Measurements from ENCODE around the gene TIAM1.

TIAM1 gene

GRCh38 chr21:31195334-31196015, 148.6 kb downstream of the TIAM1 start:
- DNase-seq = no peak

GRCh38 chr21:31194510-31195293, 149.4 kb downstream of the TIAM1 start:
- DNase-seq = no peak

GRCh38 chr21:31193761-31194160, 150.3 kb downstream of the TIAM1 start:
- no peak for DNase-seq

- no peak for DNase-seq
Observed at GRCh38 chr21:31191553-31191952, 152.5 kb downstream of the TIAM1 start.

GRCh38 chr21:31190516-31190915, 153.5 kb downstream of the TIAM1 start:
- DNase-seq = no peak

- no peak for DNase-seq
Observed at GRCh38 chr21:31187499-31187898, 156.6 kb downstream of the TIAM1 start.

GRCh38 chr21:31186916-31187315, 157.1 kb downstream of the TIAM1 start:
- peak; percentile 51 for DNase-seq

GRCh38 chr21:31185663-31186062, 158.4 kb downstream of the TIAM1 start:
- DNase-seq = peak; percentile 51

GRCh38 chr21:31184876-31185275, 159.2 kb downstream of the TIAM1 start:
- no peak for DNase-seq

- DNase-seq = peak; percentile 74
Observed at GRCh38 chr21:31184459-31184858, 159.6 kb downstream of the TIAM1 start.

GRCh38 chr21:31182231-31183140, 161.6 kb downstream of the TIAM1 start:
- DNase-seq = peak; percentile 67

- peak; percentile 44 for DNase-seq
Observed at GRCh38 chr21:31181082-31181750, 162.8 kb downstream of the TIAM1 start.

GRCh38 chr21:31180256-31181081, 163.6 kb downstream of the TIAM1 start:
- peak; percentile 66 for DNase-seq

- DNase-seq = no peak
Observed at GRCh38 chr21:31176725-31177124, 167.3 kb downstream of the TIAM1 start.

GRCh38 chr21:31176080-31176551, 167.9 kb downstream of the TIAM1 start:
- DNase-seq = peak; percentile 39

GRCh38 chr21:31173881-31174555, 170.0 kb downstream of the TIAM1 start:
- no peak for DNase-seq

GRCh38 chr21:31172328-31172727, 171.7 kb downstream of the TIAM1 start:
- no peak for DNase-seq

GRCh38 chr21:31164713-31165694, 179.1 kb downstream of the TIAM1 start:
- DNase-seq = no peak

- no peak for DNase-seq
Observed at GRCh38 chr21:31162827-31163226, 181.2 kb downstream of the TIAM1 start.

Data from CD4-positive, alpha-beta T cell treated with Interleukin-17A for 1 hour (primary cell).